HG03159 (cell line): Measurements from ENCODE around the gene SHLD2.
"Not testable (repeated sequence)": the region's sequence is repeated elsewhere in the genome, so short reads cannot be mapped to it uniquely, and the experiment has no call there.

Experiments
- ATAC-seq: cut with Tn5 transposase; IDR thresholded peaks from one replicate; pipeline ENCODE4 v1.9.1; 2021; ENCODE audit warnings: mild to moderate bottlenecking, moderate library complexity; ENCODE audit not compliant: unreplicated experiment

Gene SHLD2

DNA sequence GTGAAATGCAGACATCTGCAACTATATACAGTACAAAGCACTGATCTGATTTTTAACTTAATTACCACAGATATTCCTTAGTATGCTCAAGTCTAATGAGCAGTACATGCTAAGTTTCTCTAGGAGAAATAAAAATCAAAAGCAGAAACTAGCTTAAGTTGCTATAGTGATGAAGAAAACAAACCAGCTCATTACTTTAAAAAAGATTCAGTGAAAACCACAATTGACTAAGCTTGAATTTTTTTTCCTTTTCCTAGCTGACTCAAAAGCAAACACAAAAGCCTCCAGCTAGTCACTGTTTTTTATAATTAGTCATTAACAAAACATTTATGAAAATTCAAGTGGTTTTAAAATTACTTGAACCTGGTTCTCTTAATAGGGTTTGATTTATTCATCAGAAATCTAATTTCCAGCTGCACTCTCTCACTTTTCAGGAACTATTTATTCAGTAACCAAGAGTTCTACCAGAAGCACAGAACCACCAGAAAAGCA lies 10.7 kb upstream of the SHLD2 start:
- peak; percentile 70 for ATAC-seq

DNA sequence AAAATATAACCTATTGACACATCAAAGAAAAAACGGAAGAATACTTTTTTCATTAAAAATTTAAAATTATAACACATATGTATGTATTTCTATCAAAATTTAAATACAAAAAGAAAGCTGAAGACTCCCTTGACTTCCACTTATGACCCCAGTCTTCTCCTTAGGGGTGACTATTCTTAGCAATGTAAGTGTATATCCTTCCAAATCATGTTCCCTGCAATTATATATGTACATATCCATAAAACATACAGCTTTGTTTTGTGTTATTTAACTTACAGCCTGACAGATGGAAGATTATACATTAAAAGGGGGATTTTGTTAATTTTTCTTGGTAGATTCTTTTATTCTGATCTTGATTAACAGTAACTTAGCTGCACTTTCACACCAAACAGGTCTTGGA lies 9.5 kb upstream of the SHLD2 start:
- no peak for ATAC-seq

DNA sequence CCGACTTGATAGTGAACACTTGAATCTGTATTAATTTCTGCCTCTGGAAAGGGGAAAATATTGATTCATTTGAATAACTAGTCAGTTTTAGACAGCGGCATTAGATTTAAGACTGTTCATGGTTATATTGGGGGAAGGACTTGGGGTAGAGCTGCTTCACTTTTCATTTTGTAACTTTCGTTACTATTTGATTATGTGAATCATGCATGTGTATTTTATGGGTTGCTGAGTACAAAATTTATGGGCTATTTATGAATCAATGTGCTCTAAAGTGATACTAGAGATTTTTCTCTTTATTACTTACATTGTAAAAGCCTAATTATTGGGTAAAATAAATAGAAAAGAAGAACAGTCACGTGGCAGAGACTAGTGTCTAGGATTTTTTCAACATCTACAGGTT lies 5.3 kb upstream of the SHLD2 start:
- ATAC-seq, result no peak

DNA sequence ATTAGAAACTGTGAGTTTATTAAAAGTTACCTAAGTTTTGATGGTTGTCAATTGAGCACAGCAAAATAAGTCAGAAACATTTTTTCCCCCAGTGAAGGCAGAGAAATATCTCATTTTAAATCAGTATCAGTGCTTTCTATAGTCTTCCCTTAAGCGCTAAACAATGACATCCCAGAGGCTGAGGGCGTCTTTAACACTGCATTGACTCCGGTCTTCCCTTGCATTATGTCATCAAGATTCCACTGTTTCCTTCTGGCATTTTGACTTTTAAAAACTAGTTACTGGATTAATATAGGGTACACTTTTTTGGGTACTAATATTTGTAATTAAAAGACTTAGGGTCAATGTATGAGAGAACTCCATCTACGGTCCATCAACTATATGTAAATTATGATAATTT lies 4.2 kb upstream of the SHLD2 start:
- no peak for ATAC-seq

DNA sequence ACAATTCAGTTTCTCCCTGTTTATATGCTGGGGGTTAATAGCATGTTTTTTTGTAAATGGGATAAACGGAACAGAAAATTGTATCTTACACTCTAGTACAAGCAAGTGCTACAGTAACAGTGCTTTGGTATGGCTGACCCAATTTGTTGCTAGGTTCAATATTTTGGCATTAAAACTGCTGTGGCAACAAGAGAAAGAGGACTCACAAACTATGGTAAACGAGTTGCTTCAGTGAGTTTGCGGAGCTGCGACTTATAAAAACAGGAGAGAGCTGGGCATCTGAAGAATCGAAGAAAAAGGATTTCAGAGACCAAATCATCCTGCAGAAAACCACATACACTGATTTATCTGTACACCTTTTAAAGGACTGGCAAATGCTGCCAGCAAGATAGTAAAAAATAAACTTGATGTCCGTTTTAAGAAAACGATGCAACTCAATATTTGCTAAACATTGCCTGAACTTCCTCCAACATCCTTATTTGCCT lies 2.6 kb upstream of the SHLD2 start:
- no peak for ATAC-seq

DNA sequence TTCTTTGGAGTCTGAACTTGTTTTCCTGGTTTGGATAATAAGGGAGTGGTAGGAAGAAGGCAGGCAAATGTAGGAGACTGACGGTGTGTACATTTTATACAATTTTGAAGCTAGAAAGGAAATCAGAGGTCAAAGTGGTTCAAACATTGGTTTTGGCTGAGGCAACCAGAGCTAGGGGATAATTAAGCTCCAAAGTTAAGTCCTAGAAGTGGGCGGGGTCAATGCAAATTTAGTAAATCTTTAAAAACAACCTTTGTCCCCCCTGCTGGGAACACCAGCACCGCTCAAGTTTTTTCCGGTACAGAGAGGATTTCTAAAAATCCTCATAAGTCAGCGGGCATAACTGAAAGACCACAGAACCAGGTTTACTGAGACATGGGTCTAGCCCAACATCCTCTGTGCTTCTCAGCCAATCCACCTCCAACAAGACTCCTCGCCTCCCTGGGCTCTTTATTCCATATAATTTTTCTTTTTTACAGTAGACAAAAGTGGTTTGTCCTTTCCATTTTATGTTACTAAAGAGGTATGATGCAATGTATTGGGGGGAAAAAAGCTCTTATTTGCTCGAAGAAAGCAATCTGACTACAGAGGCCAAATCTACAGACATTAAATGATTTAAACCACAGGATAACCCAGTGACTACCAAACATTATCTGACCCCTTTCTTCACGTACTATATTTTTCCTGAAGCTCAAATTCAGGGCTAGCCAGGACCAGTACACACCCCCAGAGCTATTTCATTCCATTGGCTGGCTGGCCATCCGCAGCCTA lies 2.0 kb upstream of the SHLD2 start:
- ATAC-seq, result no peak

DNA sequence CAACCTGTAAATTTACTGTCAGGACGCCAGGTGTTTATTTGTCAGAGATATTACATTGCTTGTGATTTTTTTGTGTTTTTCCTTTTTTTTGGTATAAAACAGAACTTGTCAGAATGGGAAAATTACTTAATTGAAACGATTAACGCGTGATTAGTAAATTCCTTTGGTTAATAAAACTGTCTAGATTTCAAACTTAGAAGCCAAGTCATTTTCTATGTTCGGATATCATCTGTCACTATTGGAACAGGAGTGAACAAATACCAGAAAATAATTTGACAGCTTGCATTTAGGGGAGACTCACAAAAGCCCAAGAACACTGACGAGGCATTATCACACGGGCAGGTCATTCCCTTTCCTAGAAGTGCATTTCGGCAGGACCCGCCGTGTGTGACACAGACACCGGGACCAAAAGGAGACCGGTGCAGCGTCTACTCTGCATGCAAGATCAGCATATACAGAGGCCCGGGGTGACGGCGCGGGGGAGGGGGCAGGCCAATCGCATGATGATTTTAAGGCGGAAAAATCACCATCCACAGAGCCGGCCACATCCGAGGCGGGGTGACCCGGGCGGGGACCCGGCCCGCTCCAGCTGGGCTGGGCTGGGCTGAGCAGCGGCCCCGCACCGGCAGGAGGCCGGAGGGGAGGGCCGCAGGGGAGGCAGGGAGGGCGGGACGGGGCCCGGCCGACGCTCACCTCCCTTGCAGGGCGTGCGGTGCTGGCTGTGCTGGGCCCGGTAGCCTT lies 1.2 kb upstream of the SHLD2 start:
- peak; percentile 29 for ATAC-seq

DNA sequence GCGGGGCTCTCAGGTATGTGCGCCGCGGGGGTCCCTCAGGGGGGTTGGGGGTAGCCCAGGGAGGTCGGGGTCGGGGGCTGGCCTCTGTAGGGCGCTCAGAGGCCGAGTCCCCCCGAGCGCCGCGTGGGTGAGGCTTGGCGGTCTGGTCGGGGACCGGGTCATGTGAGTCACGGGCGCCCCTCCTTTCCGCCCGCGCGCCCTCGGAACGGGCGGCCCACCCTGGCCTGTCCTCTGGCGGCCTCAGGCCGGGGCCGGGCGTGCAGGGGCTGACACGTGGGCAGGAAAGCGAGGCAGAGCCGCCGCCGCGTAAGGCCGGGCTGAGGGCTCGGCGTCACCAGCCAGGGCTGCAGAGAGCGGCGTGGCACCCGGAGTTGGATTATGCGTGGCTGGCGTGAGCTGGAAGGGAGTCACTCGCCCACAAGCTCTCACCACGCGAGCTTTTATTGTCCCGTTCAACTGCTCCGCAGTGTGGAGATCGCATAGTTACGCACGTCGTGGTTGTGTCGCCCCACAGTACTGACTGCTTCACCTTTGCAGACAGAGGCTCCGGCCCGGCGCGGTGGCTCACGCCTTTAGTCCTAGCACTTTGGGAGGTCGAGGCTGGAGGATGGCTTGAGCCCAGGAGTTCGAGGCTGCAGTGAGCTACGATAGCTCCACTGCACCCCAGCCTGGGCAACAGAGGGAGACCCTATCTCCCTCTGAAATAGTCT lies 385 bp downstream of the SHLD2 start:
- ATAC-seq, result peak; percentile 58

DNA sequence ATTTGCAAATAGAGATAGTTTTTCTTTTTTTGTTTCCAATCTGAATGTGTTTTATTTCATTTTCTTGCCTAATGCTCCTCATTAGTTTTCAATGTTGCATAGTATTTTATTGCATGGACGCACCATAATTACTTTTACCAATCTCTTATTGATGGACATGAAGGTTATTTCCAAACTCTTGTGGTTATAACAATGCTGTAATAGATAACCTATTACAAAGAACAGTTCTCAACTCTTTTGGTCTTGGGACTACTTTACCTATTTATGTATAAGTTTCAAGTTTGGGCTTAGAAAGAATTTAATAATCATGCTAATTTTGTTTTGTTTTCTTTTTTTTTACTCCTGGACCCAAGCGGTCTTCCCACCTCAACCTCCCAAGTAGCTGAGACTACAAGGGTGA lies 7.0 kb downstream of the SHLD2 start:
- no peak for ATAC-seq

DNA sequence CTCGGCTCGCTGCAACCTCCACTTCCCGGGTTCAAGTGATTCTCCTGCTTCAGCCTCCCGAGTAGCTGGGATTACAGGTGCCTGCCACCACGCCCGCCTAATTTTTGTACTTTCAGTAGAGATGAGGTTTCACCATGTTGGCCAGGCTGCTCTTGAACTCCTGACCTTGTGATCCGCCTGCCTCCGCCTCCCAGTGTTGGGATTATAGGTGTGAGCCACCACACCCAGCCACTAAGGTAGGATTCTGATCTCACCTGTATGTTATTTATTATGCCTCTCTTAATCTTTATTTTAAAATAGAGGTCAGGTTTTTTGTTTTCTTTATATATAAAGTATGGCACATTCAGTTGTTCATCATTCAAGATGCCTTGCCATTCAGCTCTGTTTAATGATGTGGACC lies 9.7 kb downstream of the SHLD2 start:
- not testable (repeated sequence) for ATAC-seq

DNA sequence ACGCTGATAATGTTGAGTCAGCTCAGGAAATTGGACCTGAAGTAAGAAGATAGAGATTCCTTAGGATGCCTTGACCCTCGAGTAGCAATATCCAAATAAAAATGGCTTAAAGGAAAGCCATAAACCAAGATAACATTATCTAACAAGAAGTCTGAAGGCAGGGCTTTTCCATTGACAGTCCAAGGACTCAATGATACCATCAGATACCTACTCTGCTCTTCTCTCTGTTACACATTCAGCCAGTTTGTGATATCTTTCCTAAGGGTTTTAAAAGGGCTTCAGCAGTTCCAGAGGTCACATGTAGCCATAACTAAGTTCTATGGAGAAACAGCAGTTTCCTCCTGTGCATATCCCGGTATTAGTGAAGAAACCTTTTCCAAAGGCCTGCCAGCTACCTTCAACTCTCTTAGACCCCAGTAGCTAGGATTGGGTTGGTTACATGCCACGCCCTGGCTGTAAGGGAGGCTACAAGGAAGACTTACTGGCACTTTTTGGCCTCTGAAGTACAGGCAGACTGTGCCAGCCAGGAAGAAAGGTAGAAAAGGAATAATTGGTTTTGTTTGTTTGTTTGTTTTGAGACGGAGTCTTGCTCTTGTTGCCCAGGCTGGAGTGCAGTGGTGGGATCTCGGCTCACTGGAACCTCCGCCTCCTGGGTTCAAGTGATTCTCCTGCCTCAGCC lies 10.6 kb downstream of the SHLD2 start:
- ATAC-seq, result no peak

DNA sequence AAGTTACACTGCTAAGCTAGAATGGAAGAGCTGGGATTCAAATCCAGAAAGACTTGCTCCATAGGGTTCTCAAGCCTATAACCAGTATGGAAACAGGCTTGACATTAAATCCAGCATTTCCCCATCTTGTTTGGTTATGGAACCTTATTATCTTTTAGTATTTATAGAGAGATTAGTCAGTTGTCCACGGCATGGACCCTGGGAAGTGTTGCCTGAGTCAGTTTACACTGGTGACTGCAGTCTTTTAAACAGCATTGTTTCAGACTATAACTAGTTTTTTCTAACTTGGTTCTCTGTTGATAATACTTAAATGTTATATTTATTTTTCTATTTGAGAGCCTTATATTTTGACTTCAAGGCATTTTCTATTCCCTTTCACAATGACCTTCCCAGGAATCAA lies 23.1 kb downstream of the SHLD2 start:
- ATAC-seq, result not testable (repeated sequence)

DNA sequence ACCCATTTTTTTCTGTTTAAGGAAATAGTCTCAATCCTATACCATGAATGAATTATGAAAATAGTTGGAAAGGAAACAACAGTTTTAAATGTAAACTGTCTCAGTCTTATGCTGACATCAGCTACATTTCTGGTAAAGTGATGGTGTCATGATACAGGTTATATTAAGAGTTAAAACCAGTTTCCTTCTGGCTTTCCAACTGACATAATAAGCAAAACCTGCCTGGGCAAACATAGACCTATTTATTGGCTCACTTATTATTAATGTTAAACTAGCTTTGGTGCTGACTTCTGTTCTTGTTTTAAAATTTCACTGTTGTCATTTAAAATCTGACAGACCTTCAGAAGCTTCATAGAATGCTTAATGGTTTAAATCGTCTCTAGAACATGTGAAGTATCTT lies 24.0 kb downstream of the SHLD2 start:
- not testable (repeated sequence) for ATAC-seq

DNA sequence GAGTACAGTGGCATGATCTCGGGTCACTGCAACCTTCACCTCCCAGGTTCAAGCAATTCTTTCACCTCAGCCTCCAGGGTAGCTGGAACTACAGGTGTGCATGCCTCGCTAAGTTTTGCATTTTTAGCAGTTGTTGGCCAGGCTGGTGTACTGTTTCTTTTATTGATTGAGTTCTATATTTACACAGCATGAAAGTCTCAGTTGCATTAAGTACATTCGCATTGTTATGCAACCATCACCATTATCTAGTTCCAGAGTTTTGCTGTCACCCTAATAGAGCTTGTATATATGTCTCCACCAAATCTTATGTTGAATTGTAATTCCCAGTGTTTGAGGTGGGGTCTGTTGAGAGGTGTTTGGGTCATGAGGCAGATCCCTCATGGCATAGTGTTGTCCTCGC lies 28.3 kb downstream of the SHLD2 start:
- ATAC-seq, result not testable (repeated sequence)

DNA sequence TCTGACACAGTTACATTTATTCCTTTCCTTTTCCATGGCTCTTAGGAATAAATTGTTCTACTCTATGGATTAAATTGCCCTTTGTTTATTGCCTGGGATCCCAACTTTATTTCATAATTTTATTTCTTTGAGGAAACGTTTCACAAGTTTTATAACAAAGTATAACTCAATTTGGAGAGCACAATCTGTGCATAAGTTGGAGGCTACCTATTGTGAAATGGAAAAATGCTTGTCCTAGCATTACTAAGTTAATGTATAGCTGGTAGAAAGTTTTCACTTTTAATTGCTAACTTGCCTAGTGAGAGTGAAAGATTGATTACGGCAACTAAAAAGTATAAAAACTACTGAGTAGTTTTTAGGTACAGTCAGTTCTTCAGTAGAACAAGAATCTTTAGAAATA lies 32.0 kb downstream of the SHLD2 start:
- ATAC-seq, result not testable (repeated sequence)

DNA sequence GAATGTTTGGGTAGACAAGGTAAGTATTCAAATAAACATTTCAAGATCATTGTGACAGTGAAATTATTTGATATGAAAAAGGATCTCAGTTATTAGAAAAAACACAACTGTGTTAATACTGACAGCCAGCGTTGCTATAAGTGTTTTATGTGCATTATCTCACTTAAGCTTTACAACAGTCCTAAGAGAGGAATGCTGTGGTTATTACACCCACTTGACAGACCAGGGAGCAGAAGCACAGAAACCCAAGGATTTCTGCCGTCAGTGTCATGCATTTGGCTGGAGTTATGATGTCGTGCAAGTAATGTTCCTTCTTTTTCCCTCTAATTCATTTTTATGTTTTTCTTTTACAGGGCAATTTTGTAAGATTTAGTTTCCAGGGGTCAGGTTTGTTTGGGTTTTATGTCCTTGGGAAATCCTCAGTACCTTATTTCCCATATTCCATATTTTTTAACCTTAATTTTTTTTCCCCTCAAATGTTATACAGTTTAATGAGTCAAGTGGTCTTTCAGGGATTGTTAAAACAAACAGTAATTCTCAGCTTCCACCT lies 32.7 kb downstream of the SHLD2 start:
- not testable (repeated sequence) for ATAC-seq

DNA sequence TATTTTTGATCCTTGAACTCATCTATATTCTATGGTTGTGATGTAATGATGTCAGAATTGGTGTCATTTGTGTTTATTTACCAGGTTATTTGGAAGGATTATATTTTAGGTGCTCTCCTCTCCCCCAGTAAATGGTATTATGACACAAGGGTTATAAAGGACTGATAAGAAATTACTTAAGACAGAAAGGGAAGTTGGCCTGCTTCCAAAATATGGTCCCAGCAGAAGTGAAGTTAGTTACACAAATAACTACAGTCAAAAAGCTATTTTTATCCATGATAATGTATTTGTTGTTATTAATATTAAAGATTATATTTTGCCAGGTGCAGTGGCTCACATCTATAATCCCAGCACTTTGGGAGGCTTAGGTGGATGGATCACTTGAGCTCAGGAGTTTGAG lies 37.2 kb downstream of the SHLD2 start:
- ATAC-seq, result not testable (repeated sequence)

DNA sequence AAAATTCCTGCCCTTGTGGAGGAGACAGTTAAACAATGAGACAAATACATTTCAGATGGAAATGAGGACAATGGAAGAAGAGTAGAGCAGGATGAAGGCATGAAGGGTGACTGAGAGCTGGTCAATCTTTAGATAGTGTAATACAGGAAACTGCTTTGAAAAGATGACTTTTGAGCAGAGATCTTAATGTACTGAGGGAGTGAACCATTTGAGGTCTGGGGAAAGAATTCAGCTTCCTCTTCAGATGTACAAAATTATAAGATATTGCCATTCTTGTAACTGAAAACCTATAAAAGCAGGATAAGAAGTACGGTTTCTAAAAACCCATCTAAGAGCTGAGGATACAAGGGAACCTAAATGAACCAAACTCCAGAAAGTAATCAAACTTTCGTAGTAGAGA lies 38.9 kb downstream of the SHLD2 start:
- not testable (repeated sequence) for ATAC-seq

DNA sequence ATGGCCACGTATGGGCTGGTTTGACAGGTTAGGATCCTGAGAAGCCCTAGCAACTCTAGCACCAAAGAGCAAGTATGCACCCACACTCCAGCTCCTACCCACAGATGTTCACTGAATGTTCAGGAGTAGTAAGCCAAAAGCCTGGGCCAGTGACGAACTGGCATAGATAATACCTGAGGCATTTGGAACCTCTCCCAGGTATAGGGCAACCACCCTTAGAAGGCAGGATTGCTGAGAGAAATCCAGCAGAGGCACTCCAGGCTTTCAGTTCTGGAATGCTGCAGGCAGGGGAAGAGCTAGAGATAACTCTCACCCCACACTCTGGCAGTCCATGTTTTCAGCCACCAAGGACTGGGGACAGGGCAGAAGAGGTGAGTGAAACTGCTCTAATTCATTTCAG lies 39.4 kb downstream of the SHLD2 start:
- not testable (repeated sequence) for ATAC-seq

DNA sequence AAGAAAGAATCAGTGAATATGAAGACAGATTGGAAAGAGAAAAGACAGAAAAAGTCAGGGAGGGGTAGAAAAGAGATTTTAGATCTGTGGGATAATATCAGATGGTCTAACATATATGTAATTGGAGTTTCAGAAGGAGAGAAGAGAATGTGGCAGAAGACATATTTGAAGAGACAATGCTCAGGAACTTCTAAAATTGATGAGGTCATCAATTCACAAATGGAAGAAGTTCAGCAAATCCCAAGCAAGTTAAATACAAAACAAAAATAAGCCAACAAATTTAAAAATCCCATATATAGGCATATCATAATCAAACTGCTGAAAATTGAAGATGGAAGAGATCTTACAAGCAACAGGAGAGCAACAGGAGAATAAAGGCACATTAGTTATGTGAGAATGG lies 42.5 kb downstream of the SHLD2 start:
- not testable (repeated sequence) for ATAC-seq
